HUES48 (cell line): ENCODE data around the gene TBCCD1.

Experiments used
- H3K27ac ChIP-seq: one replicate; pipeline ENCODE4 v1.7.0; 2013; ENCODE audit warnings: low read depth, low read length, inconsistent platforms
- H3K27me3 ChIP-seq: 2 replicates; pipeline ENCODE4 v1.6.1; 2013; ENCODE audit warnings: mild to moderate bottlenecking, low read length; ENCODE audit not compliant: control insufficient read depth, insufficient read depth
- H3K36me3 ChIP-seq: 2 replicates; pipeline ENCODE4 v1.6.1; 2013; ENCODE audit warnings: low read length; ENCODE audit not compliant: control insufficient read depth, insufficient read depth
- H3K4me1 ChIP-seq: 2 replicates; pipeline ENCODE4 v1.6.1; 2013; ENCODE audit warnings: mild to moderate bottlenecking, low read length; ENCODE audit not compliant: control insufficient read depth, insufficient read depth
- H3K4me3 ChIP-seq: 2 replicates; pipeline ENCODE4 v1.5.1; 2013; ENCODE audit warnings: mild to moderate bottlenecking, low read depth, low read length
- H3K9ac ChIP-seq: 2 replicates; pipeline ENCODE4 v1.6.1; 2013; ENCODE audit warnings: mild to moderate bottlenecking, low read depth, low read length, moderate library complexity
- H3K9me3 ChIP-seq: 2 replicates; pipeline ENCODE4 v1.6.1; 2013; ENCODE audit warnings: low read length; ENCODE audit not compliant: control insufficient read depth, insufficient read depth

TBCCD1 gene

DNA sequence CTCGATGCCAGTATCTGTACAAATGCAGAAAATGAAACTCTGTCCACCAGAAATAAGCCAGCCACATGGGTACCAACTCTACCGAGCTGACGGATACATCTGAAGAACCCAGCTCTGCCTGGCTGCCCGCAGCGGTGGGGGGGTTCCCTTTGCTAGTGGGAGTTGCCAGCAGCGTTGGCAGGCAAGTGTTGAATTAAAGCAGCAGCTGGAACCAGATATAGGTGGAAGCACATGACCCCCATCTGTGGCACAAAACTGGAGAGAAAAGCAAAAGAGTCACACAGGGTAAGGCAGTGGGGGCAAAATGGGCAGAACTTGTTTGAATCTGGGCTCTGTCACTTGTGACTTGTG lies 40.9 kb downstream of the TBCCD1 start:
- peaks cover 7% of the 10 kb centered on the region for H3K4me1 ChIP-seq
- H3K9ac ChIP-seq, result no peak overlapping the region

DNA sequence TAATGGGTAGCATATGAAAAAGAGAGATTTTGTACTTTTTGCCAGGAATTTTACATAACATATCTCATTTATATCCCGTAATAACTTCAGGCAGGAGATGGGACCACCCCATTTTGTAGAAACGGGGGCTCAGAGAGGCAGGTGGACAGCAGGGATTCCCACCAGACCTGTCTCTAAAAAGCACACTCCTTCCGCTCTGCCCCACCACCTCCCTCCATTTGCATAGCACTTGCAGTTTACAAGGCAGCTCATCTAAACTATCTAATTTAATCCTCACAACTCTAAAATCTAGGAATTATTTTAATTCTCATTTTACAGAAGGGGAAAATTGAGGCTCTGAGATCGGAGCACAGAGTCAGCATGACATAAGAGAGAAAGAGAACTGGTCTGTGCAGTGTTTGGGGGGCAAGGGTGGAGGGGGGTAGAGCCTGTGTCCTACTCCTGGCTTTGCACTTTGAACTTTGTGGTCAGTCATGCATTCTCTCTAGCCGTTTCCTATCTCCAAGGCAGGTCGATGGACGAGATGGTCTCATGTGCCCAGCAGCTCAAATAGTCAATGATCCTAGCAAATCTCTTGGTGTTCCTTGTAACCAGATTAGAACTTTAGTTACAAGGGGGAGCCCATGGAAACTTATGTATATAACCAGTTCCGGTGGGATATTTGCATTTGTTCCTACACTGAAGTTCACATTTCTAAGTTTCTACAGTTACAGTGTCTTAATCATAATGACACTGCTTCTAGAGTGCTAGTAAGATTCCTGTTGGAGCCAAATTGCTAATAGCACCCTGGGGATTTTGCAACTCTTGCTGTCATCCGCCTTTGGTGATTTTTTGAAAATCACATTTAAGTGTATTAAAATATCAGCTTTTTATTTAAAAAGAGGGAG lies 41.5 kb downstream of the TBCCD1 start:
- Histone ChIP-seq H3K9me3 (no peaks in the 10 kb centered on the region), H3K9ac (no peak overlapping the region), H3K27ac (no peak overlapping the region), H3K4me3 (no peak overlapping the region), H3K27me3 (no peaks in the 10 kb centered on the region), H3K36me3 (no peaks in the 10 kb centered on the region), H3K4me1 (peaks cover 4% of the 10 kb centered on the region)

More for the DNA sequence above, 40.9 kb downstream of the TBCCD1 start:
- Histone ChIP-seq H3K4me3 (no peak overlapping the region), H3K9me3 (no peaks in the 10 kb centered on the region), H3K27me3 (no peaks in the 10 kb centered on the region), H3K36me3 (no peaks in the 10 kb centered on the region), H3K27ac (no peak overlapping the region)

DNA sequence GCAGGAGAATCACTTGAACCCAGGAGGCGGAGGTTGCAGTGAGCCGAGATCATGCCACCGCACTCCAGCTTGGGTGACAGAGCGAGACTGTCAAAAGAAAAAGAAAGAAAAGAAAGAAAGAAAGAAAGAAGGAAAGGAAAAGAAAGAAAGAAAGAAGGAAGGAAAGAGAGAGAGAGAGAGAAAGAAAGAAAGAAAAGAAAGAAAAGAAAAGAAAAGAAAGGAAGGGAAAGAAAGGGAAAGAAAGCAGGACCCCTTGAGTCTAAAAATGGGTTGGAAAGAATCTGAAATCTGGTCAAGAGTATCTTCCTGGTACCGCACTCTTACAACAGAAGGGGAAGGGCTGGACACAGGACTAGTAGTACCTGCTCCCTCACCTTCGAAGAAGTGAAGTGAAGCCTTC lies 42.5 kb downstream of the TBCCD1 start:
- Histone ChIP-seq H3K27me3 (no peaks in the 10 kb centered on the region), H3K9ac (no peak overlapping the region), H3K4me1 (no peaks in the 10 kb centered on the region)

DNA sequence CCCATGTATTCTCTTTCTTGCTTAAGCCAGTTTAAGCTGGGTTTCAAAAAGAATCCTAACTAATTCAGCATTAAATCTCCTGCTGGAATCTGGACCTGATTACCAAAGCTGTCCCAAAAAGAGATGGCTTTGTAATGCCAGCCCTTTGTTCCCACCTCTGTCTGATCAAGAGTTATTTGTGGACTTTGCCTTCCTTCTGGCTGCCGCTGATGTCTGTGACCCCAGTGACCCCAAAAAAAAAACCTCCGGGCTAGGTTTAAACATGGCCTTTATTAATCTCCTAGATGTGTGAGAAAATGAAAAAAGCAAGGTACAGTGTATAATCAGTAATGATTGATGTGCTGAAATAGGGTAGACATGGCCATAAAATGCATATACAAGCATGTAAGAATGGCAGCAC lies 43.7 kb downstream of the TBCCD1 start:
- H3K27me3 ChIP-seq, result no peaks in the 10 kb centered on the region
- H3K27ac ChIP-seq, result no peak overlapping the region
- H3K4me1 ChIP-seq, result no peaks in the 10 kb centered on the region
- H3K9ac ChIP-seq, result no peak overlapping the region
- H3K9me3 ChIP-seq, result no peaks in the 10 kb centered on the region
- no peaks in the 10 kb centered on the region for H3K36me3 ChIP-seq
- no peak overlapping the region for H3K4me3 ChIP-seq

More for the DNA sequence above, 42.5 kb downstream of the TBCCD1 start:
- Histone ChIP-seq H3K36me3 (no peaks in the 10 kb centered on the region), H3K27ac (no peak overlapping the region), H3K9me3 (no peaks in the 10 kb centered on the region), H3K4me3 (no peak overlapping the region)

DNA sequence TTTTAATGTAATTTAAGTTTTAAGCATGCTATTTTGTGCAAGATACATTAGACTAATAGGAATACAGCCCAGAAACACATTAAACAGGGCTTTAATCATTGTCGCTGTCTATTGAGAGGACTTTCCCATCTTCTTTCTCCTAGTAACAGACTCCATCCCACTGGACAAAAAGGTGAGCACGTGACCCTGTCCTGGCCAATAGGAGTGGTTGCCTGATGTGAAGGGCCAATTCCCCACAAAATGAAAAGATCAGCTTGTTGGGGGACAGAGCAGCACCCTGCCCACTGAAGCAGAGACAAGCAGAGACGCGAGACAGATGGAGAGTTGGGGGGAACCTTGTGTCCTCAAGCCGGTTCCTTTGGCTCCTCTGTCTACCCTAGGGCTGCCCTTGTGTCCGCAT lies 44.1 kb downstream of the TBCCD1 start:
- Histone ChIP-seq H3K27ac (no peak overlapping the region), H3K27me3 (no peaks in the 10 kb centered on the region), H3K4me3 (no peak overlapping the region), H3K4me1 (no peaks in the 10 kb centered on the region), H3K9ac (no peak overlapping the region), H3K9me3 (no peaks in the 10 kb centered on the region), H3K36me3 (no peaks in the 10 kb centered on the region)

DNA sequence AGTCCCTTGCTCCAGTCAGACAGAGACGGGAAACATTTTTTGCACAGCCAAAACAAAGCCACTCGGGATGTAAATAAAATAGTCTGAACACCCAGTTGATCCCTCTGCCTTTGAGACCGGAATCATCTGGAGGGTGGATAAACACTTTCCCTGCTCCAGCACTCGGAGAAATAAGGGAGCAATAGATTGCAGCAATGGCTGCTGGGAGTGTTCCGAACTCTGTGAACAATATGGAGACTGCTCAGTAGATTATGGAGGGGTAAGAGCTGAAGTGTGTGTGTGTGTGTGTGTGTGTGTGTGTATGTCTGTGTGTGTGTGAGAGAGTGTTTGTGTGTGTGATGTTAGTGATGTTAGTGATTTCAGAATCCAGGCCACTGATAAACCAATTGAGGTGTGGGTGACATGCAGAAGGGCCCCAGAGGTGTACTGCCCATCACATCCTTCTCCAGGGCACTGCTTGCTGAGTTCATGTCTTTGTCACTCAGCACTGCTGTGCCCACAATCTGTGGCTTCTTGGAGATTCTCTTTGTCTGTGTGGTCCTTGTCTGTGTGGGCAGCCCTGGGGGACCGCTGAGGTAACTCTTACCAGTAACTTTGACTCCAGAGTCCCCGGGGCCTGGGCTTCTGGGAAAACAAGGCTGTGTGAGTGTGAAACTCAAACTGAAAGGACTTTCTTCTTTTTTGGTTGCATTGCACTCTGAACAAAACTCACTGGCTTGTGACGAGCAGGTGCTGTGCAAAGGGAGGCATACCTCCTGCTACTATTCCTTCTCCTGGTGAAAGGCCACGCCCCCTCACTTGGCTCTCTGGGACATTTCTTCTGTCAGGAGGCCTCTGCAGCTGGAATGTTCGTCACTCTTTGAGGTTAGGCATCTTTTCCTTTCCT lies 45.9 kb downstream of the TBCCD1 start:
- H3K27me3 ChIP-seq, result no peaks in the 10 kb centered on the region
- H3K9ac ChIP-seq, result no peak overlapping the region
- no peaks in the 10 kb centered on the region for H3K9me3 ChIP-seq
- H3K4me3 ChIP-seq, result no peak overlapping the region
- no peak overlapping the region for H3K27ac ChIP-seq
- no peaks in the 10 kb centered on the region for H3K36me3 ChIP-seq
- no peaks in the 10 kb centered on the region for H3K4me1 ChIP-seq

DNA sequence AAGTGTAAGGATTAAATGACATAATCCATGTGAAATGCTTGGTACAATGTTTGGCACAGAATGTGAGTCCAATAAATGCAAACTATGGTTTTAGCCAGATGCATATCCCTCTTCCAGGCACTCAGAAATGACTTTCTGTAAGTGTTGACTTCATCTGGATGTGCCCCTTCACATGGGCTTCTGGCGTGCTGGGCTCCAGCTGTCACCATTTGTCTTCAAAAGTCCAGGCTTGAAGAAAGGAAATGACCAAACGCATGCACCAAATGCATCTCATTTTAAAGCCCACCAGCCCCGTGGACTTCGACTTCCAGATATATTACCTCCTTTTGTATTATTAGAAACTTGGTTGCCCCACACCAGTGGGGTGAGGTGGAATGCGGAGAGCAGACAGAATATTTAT lies 46.7 kb downstream of the TBCCD1 start:
- no peaks in the 10 kb centered on the region for H3K36me3 ChIP-seq
- no peaks in the 10 kb centered on the region for H3K4me1 ChIP-seq
- H3K27ac ChIP-seq, result no peak overlapping the region
- H3K9ac ChIP-seq, result no peak overlapping the region
- H3K27me3 ChIP-seq, result no peaks in the 10 kb centered on the region
- no peaks in the 10 kb centered on the region for H3K9me3 ChIP-seq
- no peak overlapping the region for H3K4me3 ChIP-seq

DNA sequence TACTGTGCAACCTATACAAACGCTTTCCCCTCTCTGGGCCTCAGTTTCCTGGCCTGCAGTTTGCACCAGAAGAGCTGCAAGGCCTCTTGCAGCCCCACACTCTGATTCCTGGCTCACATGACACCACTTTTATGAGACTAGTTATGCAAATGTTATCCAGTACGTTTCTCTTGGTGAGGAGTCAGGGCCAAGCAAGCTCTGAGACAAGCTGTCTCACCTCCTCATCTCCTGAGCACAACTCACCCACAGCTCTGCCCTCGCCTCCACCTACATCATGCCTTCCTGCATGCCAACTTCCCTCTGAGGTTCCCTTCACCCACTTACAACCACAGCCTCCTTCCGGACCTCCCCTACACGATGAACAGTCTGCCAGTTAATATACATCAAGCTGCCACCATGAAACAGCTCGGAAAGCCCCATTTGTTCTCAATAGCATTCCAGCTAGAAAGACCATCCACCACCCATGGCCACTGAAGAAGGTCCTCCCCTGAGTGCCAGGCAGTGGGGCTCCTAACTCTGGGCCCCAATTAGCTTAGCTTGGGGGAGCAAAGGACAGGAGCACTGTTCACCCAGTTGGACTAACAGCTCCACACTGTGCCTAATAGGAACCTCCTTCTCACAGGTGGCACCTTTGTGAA lies 48.0 kb downstream of the TBCCD1 start:
- Histone ChIP-seq H3K9me3 (no peaks in the 10 kb centered on the region), H3K27me3 (no peaks in the 10 kb centered on the region), H3K4me3 (no peak overlapping the region), H3K27ac (no peak overlapping the region), H3K4me1 (no peaks in the 10 kb centered on the region), H3K9ac (no peak overlapping the region), H3K36me3 (no peaks in the 10 kb centered on the region)

DNA sequence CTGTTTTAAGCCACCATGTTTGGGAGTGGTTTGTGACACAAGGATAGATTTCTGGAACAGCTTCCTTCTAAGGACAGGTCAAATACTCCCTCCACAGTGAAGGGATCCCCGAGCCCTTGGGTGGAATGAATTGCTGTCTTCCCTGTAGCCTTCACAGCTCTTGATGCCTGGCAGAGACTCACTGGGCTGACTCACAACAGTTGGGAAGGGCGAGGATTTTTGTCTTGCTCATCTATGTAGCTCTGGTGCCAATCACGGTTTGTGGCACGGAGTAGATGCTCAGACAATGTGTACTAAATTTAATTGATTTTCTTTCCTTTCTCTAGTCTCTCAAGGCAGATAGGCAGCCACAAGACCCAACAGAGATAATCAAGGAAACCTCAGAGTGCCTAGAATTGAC lies 49.9 kb downstream of the TBCCD1 start:
- Histone ChIP-seq H3K27ac (no peak overlapping the region), H3K9me3 (no peaks in the 10 kb centered on the region), H3K4me3 (no peak overlapping the region), H3K36me3 (no peaks in the 10 kb centered on the region), H3K27me3 (no peaks in the 10 kb centered on the region), H3K4me1 (no peaks in the 10 kb centered on the region), H3K9ac (no peak overlapping the region)

DNA sequence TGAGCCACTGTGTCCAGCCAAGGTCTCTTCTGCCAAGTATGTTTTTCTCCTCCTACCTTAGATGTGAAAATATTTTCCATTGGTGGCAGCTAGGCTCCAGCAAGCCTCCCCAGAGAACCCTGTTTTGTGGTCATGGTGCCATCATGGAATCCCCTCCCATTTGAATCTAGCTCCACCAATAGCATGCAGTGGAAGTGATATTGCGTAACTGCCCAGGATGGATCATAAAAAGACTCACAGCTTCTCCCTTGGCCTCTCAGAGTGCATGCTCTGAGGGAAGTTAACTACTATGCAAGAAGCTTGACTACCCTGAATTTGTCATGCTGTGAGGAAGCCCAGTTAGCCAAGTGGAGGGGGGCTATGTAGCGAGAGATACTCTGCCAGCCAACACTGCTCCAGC lies 50.5 kb downstream of the TBCCD1 start:
- Histone ChIP-seq H3K36me3 (no peaks in the 10 kb centered on the region), H3K27ac (no peak overlapping the region), H3K9me3 (no peaks in the 10 kb centered on the region), H3K4me1 (no peaks in the 10 kb centered on the region), H3K4me3 (no peak overlapping the region), H3K27me3 (no peaks in the 10 kb centered on the region), H3K9ac (no peak overlapping the region)

DNA sequence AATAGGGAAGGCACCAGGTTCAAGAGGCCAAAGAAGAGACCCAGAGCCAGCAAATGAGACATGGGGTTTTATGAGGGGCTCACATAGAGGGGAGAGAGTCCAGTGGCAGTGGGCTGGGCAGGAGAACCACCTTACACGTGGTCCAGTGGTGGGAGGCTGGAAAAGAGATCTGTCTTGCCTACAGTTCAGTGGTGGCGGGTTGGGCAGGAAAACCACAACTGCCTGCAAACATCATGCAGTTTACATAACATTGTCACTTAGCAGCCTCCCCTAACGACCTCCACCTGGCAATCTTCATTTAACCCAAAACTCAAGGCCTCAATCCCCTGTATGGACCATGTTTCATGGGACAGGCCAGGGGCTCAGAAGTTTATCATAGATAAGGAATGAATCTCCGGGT lies 52.0 kb downstream of the TBCCD1 start:
- Histone ChIP-seq H3K9me3 (no peaks in the 10 kb centered on the region), H3K36me3 (no peaks in the 10 kb centered on the region), H3K27ac (no peak overlapping the region), H3K27me3 (no peaks in the 10 kb centered on the region), H3K4me3 (no peak overlapping the region), H3K4me1 (no peaks in the 10 kb centered on the region), H3K9ac (no peak overlapping the region)
